ENCODE measurements around the gene DNAJC4. TPM values are rescaled to one million over a fixed set of nuclear protein-coding genes. Genes with fewer than 3 reads are reported as not detected.

The DNAJC4 gene, protein sequence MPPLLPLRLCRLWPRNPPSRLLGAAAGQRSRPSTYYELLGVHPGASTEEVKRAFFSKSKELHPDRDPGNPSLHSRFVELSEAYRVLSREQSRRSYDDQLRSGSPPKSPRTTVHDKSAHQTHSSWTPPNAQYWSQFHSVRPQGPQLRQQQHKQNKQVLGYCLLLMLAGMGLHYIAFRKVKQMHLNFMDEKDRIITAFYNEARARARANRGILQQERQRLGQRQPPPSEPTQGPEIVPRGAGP
- 18.5 to 24.0 TPM (median 23.4 TPM) in 5 replicates for total RNA-seq (2022; extraction: Qiagen RNA extraction)

DNA sequence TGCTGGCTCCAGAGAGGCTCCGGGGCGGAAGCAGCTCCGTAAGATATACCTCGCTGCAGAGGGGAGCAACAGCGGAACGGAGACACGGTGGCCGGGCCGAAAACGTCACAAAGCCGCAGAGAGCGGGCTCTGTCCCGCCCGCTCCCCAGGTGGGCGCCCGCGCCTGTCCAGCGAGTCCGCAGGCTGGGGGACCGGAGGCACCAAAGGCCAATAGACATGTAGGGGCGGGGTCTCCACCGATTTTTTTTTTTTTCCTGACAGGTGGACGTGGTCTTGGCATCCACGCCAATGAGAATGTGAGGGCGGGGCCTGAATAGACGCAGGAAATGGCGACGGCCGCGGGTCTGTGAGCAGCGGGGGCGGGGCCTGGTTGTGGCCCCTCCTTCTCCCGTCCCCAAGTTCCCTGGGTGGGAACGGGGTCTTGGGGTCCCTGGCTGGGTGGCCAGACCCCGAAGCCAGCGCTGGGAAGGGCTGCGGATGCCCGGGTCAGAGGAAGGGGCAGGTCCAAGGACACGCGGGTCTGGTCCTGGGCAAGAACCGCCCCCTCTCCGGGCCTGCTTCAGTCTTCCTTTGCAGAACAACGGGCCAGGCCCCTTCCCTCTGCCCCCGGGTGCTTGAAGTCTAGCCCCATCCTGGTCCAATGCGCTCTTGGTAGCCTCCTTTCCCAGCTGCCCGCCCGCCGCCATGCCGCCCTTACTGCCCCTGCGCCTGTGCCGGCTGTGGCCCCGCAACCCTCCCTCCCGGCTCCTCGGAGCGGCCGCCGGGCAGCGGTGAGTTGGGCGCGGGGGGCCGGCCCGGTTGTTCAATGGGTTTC lies at the start of gene DNAJC4:
Gene DNAJC4, plus strand, starts transcription at position 378 of the 814 bp plus-strand sequence. Its CDS starts 307 bp downstream, at position 685.

DNA sequence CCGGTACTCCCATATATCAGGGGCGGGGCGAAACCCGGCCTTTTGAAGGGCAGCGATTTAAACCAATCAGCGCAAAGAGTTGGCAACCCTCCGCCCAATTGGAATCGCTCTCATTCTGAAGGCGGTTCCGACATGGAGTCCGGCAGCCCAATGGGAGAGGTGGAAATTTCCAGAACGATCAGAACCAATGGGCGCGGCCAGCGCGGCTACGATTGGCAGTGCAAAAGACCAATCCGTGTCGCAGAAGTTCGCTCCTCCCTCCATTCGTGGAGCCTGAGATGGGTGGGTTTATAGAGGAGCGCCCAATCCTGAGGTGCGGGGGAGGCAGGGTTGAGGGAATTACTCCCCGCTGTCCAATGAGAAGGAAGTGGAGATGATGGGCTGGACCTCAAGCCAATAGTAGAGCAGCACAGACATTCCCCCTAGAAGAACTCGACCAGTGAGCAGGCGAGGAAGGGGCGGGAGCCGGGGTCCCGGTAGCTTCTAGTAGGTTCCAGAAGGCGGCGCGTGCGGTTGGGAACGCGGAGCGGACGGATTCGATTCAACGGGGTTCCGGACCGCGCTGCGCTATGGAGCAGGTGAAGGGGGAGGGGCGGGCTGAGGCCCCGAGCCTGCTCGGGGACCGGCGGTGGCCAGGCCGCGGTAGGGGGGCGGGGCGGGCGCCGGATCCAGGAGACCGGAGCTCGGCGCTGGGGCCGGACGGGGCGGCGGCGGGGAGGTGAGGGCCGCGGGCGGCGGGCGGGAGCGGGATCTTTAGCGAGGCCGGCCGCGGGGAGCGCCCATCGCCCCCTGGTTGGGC lies 44.5 kb upstream of the DNAJC4 start, which contains the start of gene STIP1:
Gene STIP1, plus strand, starts transcription at position 479 of the 799 bp plus-strand sequence. Its CDS starts 91 bp downstream, at position 570.

DNA sequence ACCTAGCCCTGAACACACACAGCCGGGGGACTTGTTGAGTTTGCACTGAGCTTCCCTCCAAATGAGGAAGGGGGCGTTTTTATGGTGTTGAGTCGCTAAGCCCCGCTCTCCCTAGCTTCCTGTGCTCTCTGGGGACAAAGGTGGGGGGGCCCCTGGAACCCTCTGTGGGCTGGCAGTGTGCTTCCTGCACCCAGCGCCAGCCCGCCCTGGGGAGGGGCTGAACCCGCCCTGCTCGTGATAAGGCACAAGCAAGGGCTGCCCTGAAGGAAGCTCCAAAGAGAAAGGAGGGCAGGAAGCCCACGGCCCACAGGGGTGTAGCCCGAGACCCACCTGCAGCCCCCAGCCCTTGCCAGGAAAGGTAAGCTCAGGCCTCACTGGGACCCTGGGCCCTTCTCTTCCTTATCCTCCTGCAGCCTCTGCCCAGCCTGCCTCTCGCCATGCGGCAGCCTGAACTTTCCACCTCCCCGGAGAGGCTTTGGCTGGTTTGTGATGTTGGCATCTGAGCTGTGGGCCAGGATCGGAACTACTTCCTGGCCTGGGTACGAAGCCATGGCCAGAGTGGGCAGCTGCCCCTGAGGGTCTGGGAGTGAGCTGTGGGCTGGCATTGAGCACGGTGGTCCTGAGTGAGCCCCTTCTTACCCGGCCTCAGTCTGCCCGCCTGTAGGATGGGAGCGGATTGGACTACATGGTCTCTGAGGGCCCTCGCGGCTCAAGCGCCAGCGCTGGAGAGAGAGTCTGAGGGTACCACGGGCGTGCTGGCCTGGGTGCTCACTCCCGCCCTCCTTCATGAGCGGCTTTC lies 23.7 kb upstream of the DNAJC4 start, which contains the start of gene FERMT3:
Gene FERMT3, plus strand, starts transcription at position 265 of the 799 bp plus-strand sequence. CDS start 644 bp downstream, outside the sequence.

DNA sequence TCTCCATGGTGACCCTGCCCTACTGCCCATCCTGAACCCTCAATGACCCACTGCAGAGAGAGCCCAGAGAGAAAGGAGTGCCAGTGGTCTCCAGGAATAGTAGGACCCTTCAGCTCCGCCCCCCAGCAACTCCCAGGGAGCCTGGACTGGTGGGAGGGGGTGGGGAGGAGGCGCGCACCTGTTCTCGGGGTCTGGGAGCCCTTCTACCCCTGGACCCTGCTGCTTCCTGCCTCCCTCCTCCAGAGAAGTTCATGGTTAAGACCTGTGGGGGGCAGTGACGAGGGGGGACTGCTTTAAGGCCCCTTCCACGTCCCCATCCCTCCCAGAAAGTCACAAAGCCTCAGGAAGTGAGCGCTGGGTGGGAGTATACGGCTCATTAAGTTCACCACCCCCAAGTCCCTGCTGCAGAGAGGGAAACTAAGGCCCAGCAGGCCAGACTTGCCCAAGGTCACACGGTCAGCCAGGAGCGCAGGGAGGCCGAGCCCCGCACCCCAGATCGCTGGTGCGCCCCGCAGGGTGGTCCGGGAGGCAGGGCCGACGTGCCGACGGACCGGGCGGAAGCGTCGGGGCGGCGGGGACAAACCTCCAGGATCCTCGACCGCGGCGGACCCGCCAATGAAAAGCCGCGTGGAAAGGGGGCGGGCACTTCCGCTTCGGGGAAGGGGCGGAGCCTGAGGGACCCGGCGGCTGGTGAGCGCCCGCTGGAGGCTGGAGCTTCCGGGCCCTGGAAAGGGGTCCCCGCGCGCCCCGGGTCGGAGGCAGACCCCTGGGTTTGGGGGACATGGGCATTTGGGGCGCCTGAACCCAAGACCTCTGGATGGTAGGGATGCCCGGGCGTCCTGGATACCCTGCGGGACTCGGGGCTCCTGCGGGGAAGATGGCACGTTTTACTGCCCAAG lies 4.5 kb upstream of the DNAJC4 start, which contains the start of the genes NUDT22 and TRPT1:
Gene NUDT22, plus strand, starts transcription at position 667 of the 899 bp plus-strand sequence. CDS start 379 bp downstream, outside the sequence.
Gene TRPT1, minus strand, starts transcription at position 579 of the 899 bp plus-strand sequence. Its CDS starts 326 bp downstream, at position 253.

DNA sequence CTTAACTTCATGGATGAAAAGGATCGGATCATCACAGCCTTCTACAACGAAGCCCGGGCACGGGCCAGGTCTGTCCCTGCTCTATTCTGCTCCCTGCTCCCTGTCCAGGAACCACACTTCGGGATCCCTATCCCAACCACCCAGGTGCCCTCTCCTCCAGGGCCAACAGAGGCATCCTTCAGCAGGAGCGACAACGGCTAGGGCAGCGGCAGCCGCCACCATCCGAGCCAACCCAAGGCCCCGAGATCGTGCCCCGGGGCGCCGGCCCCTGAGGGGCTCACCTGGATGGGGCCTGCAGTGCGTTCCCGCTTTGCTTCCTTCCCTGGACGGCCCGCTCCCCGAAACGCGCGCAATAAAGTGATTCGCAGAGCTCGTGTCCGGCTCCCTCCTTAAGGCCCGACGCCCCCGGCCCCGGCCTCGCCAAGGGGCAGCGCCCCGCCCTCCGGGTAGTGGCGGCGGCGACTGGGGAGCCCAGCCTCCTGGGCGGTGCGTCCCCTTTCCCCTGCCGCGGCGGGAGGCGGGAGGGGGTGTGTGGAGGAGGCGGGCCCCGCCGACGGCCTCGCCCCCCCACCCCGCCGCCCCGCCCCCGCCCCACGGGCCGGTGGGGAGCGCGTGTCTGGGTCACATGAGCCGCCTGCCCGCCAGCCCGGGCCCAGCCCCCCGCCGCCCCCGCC lies 3.7 kb downstream of the DNAJC4 start, which contains the start of gene VEGFB:
Gene VEGFB, plus strand, starts transcription at position 672 of the 674 bp plus-strand sequence. CDS start 250 bp downstream, outside the sequence.

DNA sequence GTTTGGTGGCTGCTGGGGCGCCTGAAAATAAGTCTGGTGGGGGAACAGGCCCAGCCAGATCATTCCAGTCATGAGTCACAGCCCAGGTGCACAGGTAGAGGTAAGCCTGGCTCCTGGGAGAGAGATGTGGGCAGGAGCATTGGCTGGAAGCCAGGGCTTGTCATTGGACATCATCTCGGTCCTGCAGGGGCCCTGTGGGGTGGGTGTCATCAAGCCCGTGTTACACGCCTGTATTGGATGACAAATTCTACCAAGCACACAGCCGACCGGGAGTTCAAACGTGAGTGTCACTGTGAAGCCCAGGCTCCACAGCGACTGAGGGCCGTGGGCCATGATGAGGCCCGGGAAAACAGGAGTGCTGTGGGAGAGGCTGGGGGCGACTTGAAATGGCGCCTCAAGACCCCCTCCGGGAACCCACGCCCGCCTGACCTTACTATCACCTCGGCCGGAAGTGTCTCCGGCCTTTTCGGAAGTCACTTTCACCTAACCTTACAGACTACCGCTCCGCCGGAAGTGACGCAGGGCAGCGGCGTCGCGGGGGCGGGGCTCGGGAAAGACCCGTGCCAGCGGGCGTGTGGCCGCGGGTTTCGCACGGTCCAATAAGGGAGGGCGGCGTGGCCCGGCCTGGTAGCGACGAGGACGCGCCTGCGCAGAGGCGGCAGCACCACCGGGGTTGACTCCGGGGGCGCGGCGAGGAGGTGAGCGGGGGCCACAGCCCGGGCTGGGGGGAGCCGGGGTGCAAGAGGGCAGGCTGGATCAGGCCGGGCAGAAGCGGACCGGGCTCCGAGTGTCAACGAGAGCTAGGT lies 10.3 kb downstream of the DNAJC4 start, which contains the start of gene FKBP2:
Gene FKBP2, plus strand, starts transcription at position 661 of the 806 bp plus-strand sequence. CDS start 1,293 bp downstream, outside the sequence.

DNA sequence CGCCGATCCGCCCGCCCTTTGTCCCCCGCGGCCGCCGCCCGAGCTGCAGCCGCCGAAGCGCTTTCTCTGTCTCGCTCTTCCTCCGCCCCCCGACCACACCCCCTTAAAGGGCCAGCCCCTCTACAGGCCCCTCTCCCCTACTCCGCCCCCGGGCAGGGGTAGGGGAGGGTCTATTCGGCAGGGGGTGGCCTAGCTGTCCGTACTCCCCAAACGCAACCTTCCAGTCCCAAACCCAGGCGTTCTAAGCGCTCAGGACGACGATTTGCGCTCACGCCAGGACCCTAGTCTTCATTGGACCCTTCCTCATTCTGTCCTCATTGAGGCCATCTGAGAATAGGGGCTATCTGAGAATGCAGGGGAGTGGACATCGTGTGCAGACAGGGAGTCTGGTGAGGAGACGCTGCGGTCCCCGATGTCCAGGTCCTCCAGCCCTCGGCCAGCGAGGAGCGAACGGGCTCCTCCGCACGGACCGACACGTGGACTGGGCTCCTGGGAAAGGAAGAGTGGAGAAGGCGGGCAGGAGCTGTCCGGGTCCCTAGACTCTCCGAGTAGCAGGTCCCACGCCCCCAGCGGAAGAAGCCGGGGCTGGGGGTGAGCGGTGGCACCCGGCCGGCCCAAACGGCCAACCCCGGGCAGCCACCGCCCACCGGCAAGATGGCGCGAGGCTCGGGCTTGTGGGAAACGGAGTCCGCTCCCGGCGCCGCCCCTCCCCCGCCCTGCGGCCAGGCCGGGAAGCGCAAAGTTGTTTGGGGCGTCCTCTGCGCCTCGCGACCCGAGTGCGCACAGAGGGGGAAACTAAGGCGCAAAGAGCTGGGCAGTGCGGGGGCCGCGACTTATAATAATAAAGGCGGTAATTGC lies 16.8 kb downstream of the DNAJC4 start, which contains the start of gene PPP1R14B:
Gene PPP1R14B, minus strand, starts transcription at position 73 of the 858 bp plus-strand sequence. CDS start 270 bp downstream, outside the sequence.

DNA sequence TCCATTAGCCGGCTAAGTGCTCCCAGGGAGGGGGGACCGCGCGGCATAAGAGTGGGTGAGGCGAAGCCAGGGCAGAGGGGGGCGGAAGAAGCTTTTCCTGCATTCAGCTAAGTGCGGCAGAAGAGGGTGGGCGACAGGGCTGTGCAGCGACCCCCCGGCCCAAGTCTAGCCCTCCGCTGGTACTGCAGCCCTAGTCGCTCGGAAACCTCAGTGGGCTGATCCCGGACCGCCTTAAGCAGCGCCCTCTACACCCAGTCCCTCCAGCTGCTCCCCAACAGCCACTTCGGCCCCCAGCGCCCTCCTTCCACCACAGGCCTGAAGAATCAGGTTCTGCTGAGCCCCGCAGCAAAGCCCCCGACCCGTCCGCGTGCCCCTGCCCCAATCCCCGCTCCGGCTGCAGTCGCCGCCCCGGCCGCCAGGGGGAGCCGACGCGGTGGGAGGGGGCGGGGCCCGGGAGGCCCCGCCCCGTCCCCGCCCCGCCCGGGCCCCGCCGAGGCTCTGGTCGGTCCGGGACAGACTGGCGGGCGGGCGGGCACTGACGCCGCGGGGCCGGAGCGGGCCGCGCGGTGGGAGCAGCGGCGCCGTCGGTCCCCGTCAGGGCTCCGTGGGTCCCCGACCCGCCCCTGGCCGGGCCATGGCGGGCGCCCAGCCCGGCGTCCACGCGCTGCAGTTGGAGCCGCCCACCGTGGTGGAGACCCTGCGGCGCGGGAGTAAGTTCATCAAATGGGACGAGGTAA lies 20.8 kb downstream of the DNAJC4 start, which contains the start of gene PLCB3:
Gene PLCB3, plus strand, starts transcription at position 515 of the 737 bp plus-strand sequence. Its CDS starts 120 bp downstream, at position 635.

Other genes with a start within 250 kb of the DNAJC4 start
- gene OTUB1, start 244.1 kb upstream of the DNAJC4 start, total RNA-seq (2022; extraction: Qiagen RNA extraction), result 104 to 139 TPM (median 129 TPM) in 5 replicates
- gene FLRT1, start 194.6 kb upstream of the DNAJC4 start, total RNA-seq (2022; extraction: Qiagen RNA extraction), result 0.03 to 0.07 TPM (median 0.06 TPM) in 5 replicates
- gene MACROD1, start 64.4 kb upstream of the DNAJC4 start, total RNA-seq (2022; extraction: Qiagen RNA extraction), result 6.1 to 14.8 TPM (median 13.6 TPM) in 5 replicates
- 242 to 294 TPM (median 250 TPM) in 5 replicates for gene STIP1, start 44.4 kb upstream of the DNAJC4 start, total RNA-seq (2022; extraction: Qiagen RNA extraction)
- gene FERMT3, start 23.8 kb upstream of the DNAJC4 start, total RNA-seq (2022; extraction: Qiagen RNA extraction), result 0.87 to 4.3 TPM (median 1.5 TPM) in 5 replicates
- gene TRPT1, start 4.4 kb upstream of the DNAJC4 start, total RNA-seq (2022; extraction: Qiagen RNA extraction), result 18.8 to 29.6 TPM (median 28.4 TPM) in 5 replicates
- 32.7 to 41.9 TPM (median 40.5 TPM) in 5 replicates for gene NUDT22, start 4.3 kb upstream of the DNAJC4 start, total RNA-seq (2022; extraction: Qiagen RNA extraction)
- gene VEGFB, start 4.0 kb downstream of the DNAJC4 start, total RNA-seq (2022; extraction: Qiagen RNA extraction), result 35.3 to 52.8 TPM (median 49.7 TPM) in 5 replicates
- 121 to 143 TPM (median 138 TPM) in 5 replicates for gene FKBP2, start 10.5 kb downstream of the DNAJC4 start, total RNA-seq (2022; extraction: Qiagen RNA extraction)
- gene PPP1R14B, start 16.4 kb downstream of the DNAJC4 start, total RNA-seq (2022; extraction: Qiagen RNA extraction), result 222 to 403 TPM (median 372 TPM) in 5 replicates
- 16.6 to 25.5 TPM (median 23.1 TPM) in 5 replicates for gene PLCB3, start 21.0 kb downstream of the DNAJC4 start, total RNA-seq (2022; extraction: Qiagen RNA extraction)
- gene BAD, start 54.1 kb downstream of the DNAJC4 start, total RNA-seq (2022; extraction: Qiagen RNA extraction), result 74.5 to 102 TPM (median 92.9 TPM) in 5 replicates
- 33.2 to 57.0 TPM (median 50.5 TPM) in 5 replicates for gene GPR137, start 55.3 kb downstream of the DNAJC4 start, total RNA-seq (2022; extraction: Qiagen RNA extraction)
- 0.07 to 0.10 TPM (median 0.09 TPM) in 3 of 5 replicates, not detected in the others for gene KCNK4, start 60.8 kb downstream of the DNAJC4 start, total RNA-seq (2022; extraction: Qiagen RNA extraction)
- gene CATSPERZ, start 69.8 kb downstream of the DNAJC4 start, total RNA-seq (2022; extraction: Qiagen RNA extraction), result 2.2 to 3.2 TPM (median 2.7 TPM) in 5 replicates
- 38.9 to 67.0 TPM (median 66.2 TPM) in 5 replicates for gene ESRRA, start 75.0 kb downstream of the DNAJC4 start, total RNA-seq (2022; extraction: Qiagen RNA extraction)
- 420 to 490 TPM (median 440 TPM) in 5 replicates for gene TRMT112, start 87.0 kb downstream of the DNAJC4 start, total RNA-seq (2022; extraction: Qiagen RNA extraction)
- 388 to 493 TPM (median 487 TPM) in 5 replicates for gene PRDX5, start 87.6 kb downstream of the DNAJC4 start, total RNA-seq (2022; extraction: Qiagen RNA extraction)
- gene CCDC88B, start 109.7 kb downstream of the DNAJC4 start, total RNA-seq (2022; extraction: Qiagen RNA extraction), result 10.4 to 14.4 TPM (median 12.6 TPM) in 5 replicates
- gene RPS6KA4, start 128.6 kb downstream of the DNAJC4 start, total RNA-seq (2022; extraction: Qiagen RNA extraction), result 51.0 to 71.6 TPM (median 67.7 TPM) in 5 replicates